H1 (cell line): ENCODE data around the gene NUDT19.

Experiments used
- ASH2L ChIP-seq: fragments of 200-600, 300-600 bp; sonication (generic); IDR thresholded peaks from one replicate; pipeline ENCODE4 v1.7.1; 2017; ENCODE audit warnings: low read length
- HDAC6 ChIP-seq: IDR thresholded peaks from one replicate; pipeline ENCODE4 v1.7.1; 2012; ENCODE audit warnings: low read depth, mild to moderate bottlenecking, inconsistent platforms, low read length, moderate library complexity
- JUN ChIP-seq: IDR thresholded peaks from 2 replicates; pipeline ENCODE4 v1.6.1; 2011; ENCODE audit warnings: low read depth, mild to moderate bottlenecking, improper control_type of control experiment, low read length
- KDM5A ChIP-seq: fragments of 200-600 bp; IDR thresholded peaks from 2 replicates; pipeline ENCODE4 v1.7.1; 2012; ENCODE audit warnings: mild to moderate bottlenecking, low read length, inconsistent platforms, mixed read lengths
- TAF7 ChIP-seq: optimal IDR thresholded peaks from 2 replicates; pipeline ENCODE3; 2011; ENCODE audit warnings: low read depth, mild to moderate bottlenecking, inconsistent platforms, low read length, moderate library complexity, borderline replicate concordance
- TEAD4 ChIP-seq: IDR thresholded peaks from 2 replicates; pipeline ENCODE4 v1.6.1; 2012; ENCODE audit warnings: low read depth, low read length, inconsistent platforms, mixed read lengths
- TF ChIP-seq, protein P1 (sequence below): IDR thresholded peaks from 2 replicates; pipeline ENCODE4 v1.6.1; 2011; ENCODE audit warnings: low read length, improper control_type of control experiment
- TF ChIP-seq, protein P2 (sequence below), 3 experiments: IDR thresholded peaks; 1 replicate in 2 of 3; 2 replicates in 1 of 3; pipeline versions ENCODE4 v1.5.1 to v1.6.1; 2011; ENCODE audit warnings: low read length in 3 of 3, mild to moderate bottlenecking in 3 of 3, inconsistent platforms in 2 of 3, low read depth in 1 of 3, moderate library complexity in 1 of 3; ENCODE audit not compliant: insufficient read depth in 1 of 3; ENCODE audit errors: control extremely low read depth in 1 of 3

- no peak for TF ChIP-seq ASH2L
- TF ChIP-seq, protein P1, sequence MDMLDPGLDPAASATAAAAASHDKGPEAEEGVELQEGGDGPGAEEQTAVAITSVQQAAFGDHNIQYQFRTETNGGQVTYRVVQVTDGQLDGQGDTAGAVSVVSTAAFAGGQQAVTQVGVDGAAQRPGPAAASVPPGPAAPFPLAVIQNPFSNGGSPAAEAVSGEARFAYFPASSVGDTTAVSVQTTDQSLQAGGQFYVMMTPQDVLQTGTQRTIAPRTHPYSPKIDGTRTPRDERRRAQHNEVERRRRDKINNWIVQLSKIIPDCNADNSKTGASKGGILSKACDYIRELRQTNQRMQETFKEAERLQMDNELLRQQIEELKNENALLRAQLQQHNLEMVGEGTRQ, result no peak
- TF ChIP-seq, protein P2, sequence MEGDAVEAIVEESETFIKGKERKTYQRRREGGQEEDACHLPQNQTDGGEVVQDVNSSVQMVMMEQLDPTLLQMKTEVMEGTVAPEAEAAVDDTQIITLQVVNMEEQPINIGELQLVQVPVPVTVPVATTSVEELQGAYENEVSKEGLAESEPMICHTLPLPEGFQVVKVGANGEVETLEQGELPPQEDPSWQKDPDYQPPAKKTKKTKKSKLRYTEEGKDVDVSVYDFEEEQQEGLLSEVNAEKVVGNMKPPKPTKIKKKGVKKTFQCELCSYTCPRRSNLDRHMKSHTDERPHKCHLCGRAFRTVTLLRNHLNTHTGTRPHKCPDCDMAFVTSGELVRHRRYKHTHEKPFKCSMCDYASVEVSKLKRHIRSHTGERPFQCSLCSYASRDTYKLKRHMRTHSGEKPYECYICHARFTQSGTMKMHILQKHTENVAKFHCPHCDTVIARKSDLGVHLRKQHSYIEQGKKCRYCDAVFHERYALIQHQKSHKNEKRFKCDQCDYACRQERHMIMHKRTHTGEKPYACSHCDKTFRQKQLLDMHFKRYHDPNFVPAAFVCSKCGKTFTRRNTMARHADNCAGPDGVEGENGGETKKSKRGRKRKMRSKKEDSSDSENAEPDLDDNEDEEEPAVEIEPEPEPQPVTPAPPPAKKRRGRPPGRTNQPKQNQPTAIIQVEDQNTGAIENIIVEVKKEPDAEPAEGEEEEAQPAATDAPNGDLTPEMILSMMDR (IDR thresholded peaks at IDR 0.05; ENCODE audit: control extremely low read depth in 1 of 3, insufficient read depth in 1 of 3, low read depth in 1 of 3, low read length in 3 of 3), result no peak
- no peak for TF ChIP-seq TEAD4
- no peak for TF ChIP-seq KDM5A
- TF ChIP-seq HDAC6, result no peak
- no peak for TF ChIP-seq TAF7
- TF ChIP-seq JUN, result no peak
Measured at GRCh38 chr19:32688311-32688710, 3.3 kb upstream of the NUDT19 start.
